ENCODE results near the gene TCF4. TPM values are rescaled to one million over a fixed set of nuclear protein-coding genes. Genes with fewer than 3 reads are reported as not detected.

TCF4 gene
- total and polyA plus RNA-seq, 4 donors: 4.3 to 15.3 (median 11.5) TPM

DNA sequence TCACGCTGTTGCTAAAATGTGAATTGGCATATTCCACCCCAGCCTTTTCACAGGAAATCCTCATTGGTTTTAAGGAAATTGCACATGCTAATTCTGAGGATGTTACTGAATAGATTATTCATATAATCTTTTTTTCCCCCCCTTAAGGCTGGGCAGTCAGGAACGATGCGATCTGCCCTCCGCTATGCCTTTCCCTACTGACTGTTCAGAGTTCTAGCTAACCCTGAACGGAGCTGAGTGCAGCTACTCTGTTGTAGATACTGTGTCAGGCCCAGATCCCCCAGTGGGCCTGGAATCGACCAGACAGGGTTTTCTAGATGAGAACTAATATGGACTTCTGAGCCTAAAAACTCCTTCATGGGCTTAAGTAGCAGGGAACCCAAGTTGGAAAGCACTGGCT lies 192.2 kb downstream of the TCF4 start:
- WGBS: 77% methylated on average over 6 of the region's 6 CpGs
- no peak for TF ChIP-seq RAD21 (IDR thresholded peaks at IDR 0.05)
- TF ChIP-seq SP1 (IDR thresholded peaks at IDR 0.05): no peak
- TF ChIP-seq, protein P1, sequence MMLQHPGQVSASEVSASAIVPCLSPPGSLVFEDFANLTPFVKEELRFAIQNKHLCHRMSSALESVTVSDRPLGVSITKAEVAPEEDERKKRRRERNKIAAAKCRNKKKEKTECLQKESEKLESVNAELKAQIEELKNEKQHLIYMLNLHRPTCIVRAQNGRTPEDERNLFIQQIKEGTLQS (IDR thresholded peaks at IDR 0.05): no peak
- TF ChIP-seq, protein P2, sequence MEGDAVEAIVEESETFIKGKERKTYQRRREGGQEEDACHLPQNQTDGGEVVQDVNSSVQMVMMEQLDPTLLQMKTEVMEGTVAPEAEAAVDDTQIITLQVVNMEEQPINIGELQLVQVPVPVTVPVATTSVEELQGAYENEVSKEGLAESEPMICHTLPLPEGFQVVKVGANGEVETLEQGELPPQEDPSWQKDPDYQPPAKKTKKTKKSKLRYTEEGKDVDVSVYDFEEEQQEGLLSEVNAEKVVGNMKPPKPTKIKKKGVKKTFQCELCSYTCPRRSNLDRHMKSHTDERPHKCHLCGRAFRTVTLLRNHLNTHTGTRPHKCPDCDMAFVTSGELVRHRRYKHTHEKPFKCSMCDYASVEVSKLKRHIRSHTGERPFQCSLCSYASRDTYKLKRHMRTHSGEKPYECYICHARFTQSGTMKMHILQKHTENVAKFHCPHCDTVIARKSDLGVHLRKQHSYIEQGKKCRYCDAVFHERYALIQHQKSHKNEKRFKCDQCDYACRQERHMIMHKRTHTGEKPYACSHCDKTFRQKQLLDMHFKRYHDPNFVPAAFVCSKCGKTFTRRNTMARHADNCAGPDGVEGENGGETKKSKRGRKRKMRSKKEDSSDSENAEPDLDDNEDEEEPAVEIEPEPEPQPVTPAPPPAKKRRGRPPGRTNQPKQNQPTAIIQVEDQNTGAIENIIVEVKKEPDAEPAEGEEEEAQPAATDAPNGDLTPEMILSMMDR (IDR thresholded peaks at IDR 0.05; ENCODE audit: low read depth, low read length, missing input control): no peak
- TF ChIP-seq, protein P3, sequence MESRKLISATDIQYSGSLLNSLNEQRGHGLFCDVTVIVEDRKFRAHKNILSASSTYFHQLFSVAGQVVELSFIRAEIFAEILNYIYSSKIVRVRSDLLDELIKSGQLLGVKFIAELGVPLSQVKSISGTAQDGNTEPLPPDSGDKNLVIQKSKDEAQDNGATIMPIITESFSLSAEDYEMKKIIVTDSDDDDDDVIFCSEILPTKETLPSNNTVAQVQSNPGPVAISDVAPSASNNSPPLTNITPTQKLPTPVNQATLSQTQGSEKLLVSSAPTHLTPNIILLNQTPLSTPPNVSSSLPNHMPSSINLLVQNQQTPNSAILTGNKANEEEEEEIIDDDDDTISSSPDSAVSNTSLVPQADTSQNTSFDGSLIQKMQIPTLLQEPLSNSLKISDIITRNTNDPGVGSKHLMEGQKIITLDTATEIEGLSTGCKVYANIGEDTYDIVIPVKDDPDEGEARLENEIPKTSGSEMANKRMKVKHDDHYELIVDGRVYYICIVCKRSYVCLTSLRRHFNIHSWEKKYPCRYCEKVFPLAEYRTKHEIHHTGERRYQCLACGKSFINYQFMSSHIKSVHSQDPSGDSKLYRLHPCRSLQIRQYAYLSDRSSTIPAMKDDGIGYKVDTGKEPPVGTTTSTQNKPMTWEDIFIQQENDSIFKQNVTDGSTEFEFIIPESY (IDR thresholded peaks at IDR 0.05): no peak
- no peak for TF ChIP-seq TAF1 (conservative IDR thresholded peaks at IDR 0.05)
- no peak for TF ChIP-seq EGR1 (IDR thresholded peaks at IDR 0.05; ENCODE audit: low read depth in 2 of 2)
- TF ChIP-seq, protein P4, sequence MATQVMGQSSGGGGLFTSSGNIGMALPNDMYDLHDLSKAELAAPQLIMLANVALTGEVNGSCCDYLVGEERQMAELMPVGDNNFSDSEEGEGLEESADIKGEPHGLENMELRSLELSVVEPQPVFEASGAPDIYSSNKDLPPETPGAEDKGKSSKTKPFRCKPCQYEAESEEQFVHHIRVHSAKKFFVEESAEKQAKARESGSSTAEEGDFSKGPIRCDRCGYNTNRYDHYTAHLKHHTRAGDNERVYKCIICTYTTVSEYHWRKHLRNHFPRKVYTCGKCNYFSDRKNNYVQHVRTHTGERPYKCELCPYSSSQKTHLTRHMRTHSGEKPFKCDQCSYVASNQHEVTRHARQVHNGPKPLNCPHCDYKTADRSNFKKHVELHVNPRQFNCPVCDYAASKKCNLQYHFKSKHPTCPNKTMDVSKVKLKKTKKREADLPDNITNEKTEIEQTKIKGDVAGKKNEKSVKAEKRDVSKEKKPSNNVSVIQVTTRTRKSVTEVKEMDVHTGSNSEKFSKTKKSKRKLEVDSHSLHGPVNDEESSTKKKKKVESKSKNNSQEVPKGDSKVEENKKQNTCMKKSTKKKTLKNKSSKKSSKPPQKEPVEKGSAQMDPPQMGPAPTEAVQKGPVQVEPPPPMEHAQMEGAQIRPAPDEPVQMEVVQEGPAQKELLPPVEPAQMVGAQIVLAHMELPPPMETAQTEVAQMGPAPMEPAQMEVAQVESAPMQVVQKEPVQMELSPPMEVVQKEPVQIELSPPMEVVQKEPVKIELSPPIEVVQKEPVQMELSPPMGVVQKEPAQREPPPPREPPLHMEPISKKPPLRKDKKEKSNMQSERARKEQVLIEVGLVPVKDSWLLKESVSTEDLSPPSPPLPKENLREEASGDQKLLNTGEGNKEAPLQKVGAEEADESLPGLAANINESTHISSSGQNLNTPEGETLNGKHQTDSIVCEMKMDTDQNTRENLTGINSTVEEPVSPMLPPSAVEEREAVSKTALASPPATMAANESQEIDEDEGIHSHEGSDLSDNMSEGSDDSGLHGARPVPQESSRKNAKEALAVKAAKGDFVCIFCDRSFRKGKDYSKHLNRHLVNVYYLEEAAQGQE (IDR thresholded peaks at IDR 0.05): no peak
- TF ChIP-seq NR2F2 (IDR thresholded peaks at IDR 0.05): no peak
- TF ChIP-seq HNF4G (IDR thresholded peaks at IDR 0.05): no peak
- TF ChIP-seq, protein P5, sequence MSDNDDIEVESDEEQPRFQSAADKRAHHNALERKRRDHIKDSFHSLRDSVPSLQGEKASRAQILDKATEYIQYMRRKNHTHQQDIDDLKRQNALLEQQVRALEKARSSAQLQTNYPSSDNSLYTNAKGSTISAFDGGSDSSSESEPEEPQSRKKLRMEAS (IDR thresholded peaks at IDR 0.05): no peak
- no peak for TF ChIP-seq RXRA (IDR thresholded peaks at IDR 0.05)
- TF ChIP-seq FOXA2 (IDR thresholded peaks at IDR 0.05): no peak
- no peak for TF ChIP-seq GABPA (IDR thresholded peaks at IDR 0.05 in 1 of 2, conservative IDR thresholded peaks at IDR 0.05 in 1 of 2)
- no peak for TF ChIP-seq YY1 (IDR thresholded peaks at IDR 0.05)
- TF ChIP-seq HNF4A (conservative IDR thresholded peaks at IDR 0.05): no peak

DNA sequence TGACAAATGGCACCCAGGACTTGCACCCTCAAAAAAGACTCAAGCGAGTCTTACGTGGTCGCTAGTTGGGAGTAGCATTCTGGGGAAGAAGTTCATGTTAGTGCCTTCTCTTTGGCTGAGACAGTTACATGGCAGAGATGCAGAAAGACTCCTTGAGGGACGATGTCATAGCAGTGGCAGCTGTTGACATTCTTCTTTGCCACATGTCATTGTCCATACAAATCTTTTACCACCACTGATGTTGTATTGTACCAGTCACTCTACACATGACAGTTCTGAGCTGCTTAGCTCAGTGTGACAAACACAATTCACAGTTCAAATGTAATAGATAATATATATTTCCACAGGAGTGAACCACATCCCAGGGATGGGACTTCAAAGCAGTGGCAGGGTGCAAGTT lies 197.1 kb downstream of the TCF4 start:
- no peak overlapping the region for H3K9ac ChIP-seq (ENCODE audit: low read depth in 1 of 2, low read length in 2 of 2)
- no peak overlapping the region for H3K27ac ChIP-seq (ENCODE audit: low read depth in 1 of 2, low read length in 2 of 2)
- H3K27me3 ChIP-seq (ENCODE audit: control insufficient read depth in 4 of 4, insufficient read depth in 4 of 4, low read length in 3 of 4): no peaks in the 10 kb centered on the region
- no peaks in the 10 kb centered on the region for H3K4me1 ChIP-seq (ENCODE audit: control insufficient read depth in 4 of 4, insufficient read depth in 4 of 4, low read length in 3 of 4)
- no peaks in the 10 kb centered on the region for H3K9me3 ChIP-seq (ENCODE audit: control insufficient read depth in 4 of 4, low read length in 3 of 4)
- DNase-seq (ENCODE audit: low spot score): no peak
- H3K4me3 ChIP-seq (ENCODE audit: low read depth in 1 of 3, low read length in 3 of 3): no peak overlapping the region
- H3K36me3 ChIP-seq (ENCODE audit: control insufficient read depth in 4 of 4, insufficient read depth in 3 of 4, low read depth in 1 of 4, low read length in 3 of 4): no peaks in the 10 kb centered on the region
- WGBS: 97% methylated on average over 4 of the region's 4 CpGs
- TF ChIP-seq YY1 (IDR thresholded peaks at IDR 0.05) (no peak), NR2F2 (IDR thresholded peaks at IDR 0.05) (no peak), JUND (IDR thresholded peaks at IDR 0.05) (no peak), HNF4G (IDR thresholded peaks at IDR 0.05) (no peak), FOXA1 (IDR thresholded peaks at IDR 0.05) (no peak), TAF1 (conservative IDR thresholded peaks at IDR 0.05) (no peak), FOXA2 (IDR thresholded peaks at IDR 0.05) (no peak)
- TF ChIP-seq, protein P1 (IDR thresholded peaks at IDR 0.05): no peak
- TF ChIP-seq, protein P3 (IDR thresholded peaks at IDR 0.05): no peak
- TF ChIP-seq, protein P4 (IDR thresholded peaks at IDR 0.05): no peak
- TF ChIP-seq, protein P5 (IDR thresholded peaks at IDR 0.05): no peak

More for the DNA sequence above, 192.2 kb downstream of the TCF4 start:
- Histone ChIP-seq H3K27ac (ENCODE audit: low read depth in 1 of 2, low read length in 2 of 2) (no peak overlapping the region), H3K9me3 (ENCODE audit: control insufficient read depth in 4 of 4, low read length in 3 of 4) (no peaks in the 10 kb centered on the region), H3K4me1 (ENCODE audit: control insufficient read depth in 4 of 4, insufficient read depth in 4 of 4, low read length in 3 of 4) (no peaks in the 10 kb centered on the region), H3K36me3 (ENCODE audit: control insufficient read depth in 4 of 4, insufficient read depth in 3 of 4, low read depth in 1 of 4, low read length in 3 of 4) (no peaks in the 10 kb centered on the region), H3K4me3 (ENCODE audit: low read depth in 1 of 3, low read length in 3 of 3) (no peak overlapping the region), H3K9ac (ENCODE audit: low read depth in 1 of 2, low read length in 2 of 2) (no peak overlapping the region), H3K27me3 (ENCODE audit: control insufficient read depth in 4 of 4, insufficient read depth in 4 of 4, low read length in 3 of 4) (no peaks in the 10 kb centered on the region)
- DNase-seq (ENCODE audit: low spot score): no peak
